Measurements from ENCODE around the gene USP46. TPM values are rescaled to one million over a fixed set of nuclear protein-coding genes. Genes with fewer than 3 reads are reported as not detected.

The USP46 gene
- total RNA-seq, 6 experiments from 2014 or later = 4.0 to 5.7 (median 4.9) TPM

GRCh38 chr4:52578951-52579350 lies 80.2 kb downstream of the USP46 start:
- Histone ChIP-seq H3K4me3 (no peak overlapping the region), H3K9me3 (no peaks in the 10 kb centered on the region), H3K36me3 (no peaks in the 10 kb centered on the region), H3K27me3 (no peaks in the 10 kb centered on the region), H3K27ac (no peak overlapping the region), H3K4me1 (no peaks in the 10 kb centered on the region)
- WGBS (ENCODE audit: insufficient coverage, low coverage, low lambda C conversion rate, missing lambda C conversion rate) = no CpG with 5 or more reads among the region's 2 CpGs
- ATAC-seq = no peak
- DNase-seq = no peak
- no peak for TF ChIP-seq POLR2A (IDR thresholded peaks at IDR 0.05)
- TF ChIP-seq CTCF (IDR thresholded peaks at IDR 0.05) = no peak
- intact Hi-C loops (cut with DNase I) = no loop called here

GRCh38 chr4:52577624-52577962 lies 81.5 kb downstream of the USP46 start:
- Histone ChIP-seq H3K9me3 (no peaks in the 10 kb centered on the region), H3K4me3 (no peak overlapping the region), H3K36me3 (no peaks in the 10 kb centered on the region), H3K27ac (no peak overlapping the region), H3K27me3 (no peaks in the 10 kb centered on the region), H3K4me1 (no peaks in the 10 kb centered on the region)
- ATAC-seq (no peak), DNase-seq (no peak)
- 84% methylated on average over 2 of the region's 4 CpGs for WGBS (ENCODE audit: insufficient coverage, low coverage, low lambda C conversion rate, missing lambda C conversion rate)
- intact Hi-C loops (cut with DNase I) = no loop called here
- no peak for TF ChIP-seq POLR2A (IDR thresholded peaks at IDR 0.05)

GRCh38 chr4:52576961-52577623 lies 82.0 kb downstream of the USP46 start:
- 64% methylated on average over 1 of the region's 1 CpG for WGBS (ENCODE audit: insufficient coverage, low coverage, low lambda C conversion rate, missing lambda C conversion rate)
- no peak for ATAC-seq

GRCh38 chr4:52576326-52576725 lies 82.8 kb downstream of the USP46 start:
- ATAC-seq = no peak
- intact Hi-C loops (cut with DNase I) = no loop called here
- Histone ChIP-seq H3K9me3 (no peaks in the 10 kb centered on the region), H3K36me3 (no peaks in the 10 kb centered on the region), H3K27me3 (no peaks in the 10 kb centered on the region), H3K4me3 (no peak overlapping the region), H3K4me1 (no peaks in the 10 kb centered on the region), H3K27ac (no peak overlapping the region)
- WGBS (ENCODE audit: insufficient coverage, low coverage, low lambda C conversion rate, missing lambda C conversion rate) = 91% methylated on average over 7 of the region's 7 CpGs
- no peak for DNase-seq
- TF ChIP-seq CTCF (IDR thresholded peaks at IDR 0.05) (no peak), POLR2A (IDR thresholded peaks at IDR 0.05) (no peak)

More at GRCh38 chr4:52576961-52577623, 82.0 kb downstream of the USP46 start:
- intact Hi-C loops (cut with DNase I) = no loop called here
- Histone ChIP-seq H3K4me3 (no peak overlapping the region), H3K27me3 (no peaks in the 10 kb centered on the region), H3K9me3 (no peaks in the 10 kb centered on the region), H3K36me3 (no peaks in the 10 kb centered on the region), H3K27ac (no peak overlapping the region), H3K4me1 (no peaks in the 10 kb centered on the region)
- DNase-seq = no peak
- TF ChIP-seq POLR2A (IDR thresholded peaks at IDR 0.05) (no peak), CTCF (IDR thresholded peaks at IDR 0.05) (no peak)

- TF ChIP-seq POLR2A (IDR thresholded peaks at IDR 0.05) = no peak
- TF ChIP-seq CTCF (IDR thresholded peaks at IDR 0.05) = no peak
- DNase-seq (no peak), ATAC-seq (no peak)
- 89% methylated on average over 1 of the region's 1 CpG for WGBS (ENCODE audit: insufficient coverage, low coverage, low lambda C conversion rate, missing lambda C conversion rate)
- Histone ChIP-seq H3K36me3 (no peaks in the 10 kb centered on the region), H3K4me1 (no peaks in the 10 kb centered on the region), H3K9me3 (no peaks in the 10 kb centered on the region), H3K27ac (no peak overlapping the region), H3K27me3 (no peaks in the 10 kb centered on the region), H3K4me3 (no peak overlapping the region)
- intact Hi-C loops (cut with DNase I) = no loop called here
Observed at GRCh38 chr4:52575406-52575805, 83.7 kb downstream of the USP46 start.
